Transverse colon (tissue), 4 donors: ENCODE results near the gene NFASC.

Source experiments
- CTCF ChIP-seq, 5 experiments: fragments of 200-600 bp in 3 of 5; fragments of 450-650 bp in 2 of 5; sonication (generic) in 3 of 5; IDR thresholded peaks; 1 replicate in 2 of 5; 2 replicates in 3 of 5; pipeline ENCODE4 v1.5.1; 2016 to 2017; ENCODE audit warnings: antibody characterized with exemption in 5 of 5, inconsistent platforms in 3 of 5, mild to moderate bottlenecking in 2 of 5, moderate library complexity in 1 of 5
- EP300 ChIP-seq: sonication (generic); formaldehyde crosslinking; IDR thresholded peaks from one replicate; pipeline ENCODE4 v1.6.1; 2017; ENCODE audit warnings: antibody characterized with exemption, low read depth
- POLR2A ChIP-seq: fragments of 450-650 bp; IDR thresholded peaks from one replicate; pipeline ENCODE4 v1.6.1; 2016; ENCODE audit warnings: antibody characterized with exemption, mild to moderate bottlenecking, moderate library complexity
- POLR2AphosphoS5 ChIP-seq, 3 donors: sonication (generic); formaldehyde crosslinking; IDR thresholded peaks; one replicate each; pipeline ENCODE4 v1.6.1; 2016; ENCODE audit warnings: antibody characterized with exemption in 3 of 3

GRCh38 chr1:204990721-204991341, 120.2 kb downstream of the NFASC start:
- TF ChIP-seq POLR2AphosphoS5 (IDR thresholded peaks at IDR 0.05) = no peak
- no peak for TF ChIP-seq CTCF (IDR thresholded peaks at IDR 0.05)
- TF ChIP-seq EP300 = no peak
- no peak for TF ChIP-seq POLR2A
